Epidermal melanocyte (primary cell): ENCODE measurements around the gene DAZAP1.
A peak's percentile ranks its signal among the peaks of the same experiment; 100 is the strongest.
"Not testable (repeated sequence)": the region's sequence is repeated elsewhere in the genome, so short reads cannot be mapped to it uniquely, and the experiment has no call there.

Experiments used
- DNase-seq: peaks from one replicate; pipeline ENCODE4 v3.0.0; 2011; ENCODE audit warnings: low spot score; ENCODE audit not compliant: insufficient read length

DAZAP1 gene

DNA sequence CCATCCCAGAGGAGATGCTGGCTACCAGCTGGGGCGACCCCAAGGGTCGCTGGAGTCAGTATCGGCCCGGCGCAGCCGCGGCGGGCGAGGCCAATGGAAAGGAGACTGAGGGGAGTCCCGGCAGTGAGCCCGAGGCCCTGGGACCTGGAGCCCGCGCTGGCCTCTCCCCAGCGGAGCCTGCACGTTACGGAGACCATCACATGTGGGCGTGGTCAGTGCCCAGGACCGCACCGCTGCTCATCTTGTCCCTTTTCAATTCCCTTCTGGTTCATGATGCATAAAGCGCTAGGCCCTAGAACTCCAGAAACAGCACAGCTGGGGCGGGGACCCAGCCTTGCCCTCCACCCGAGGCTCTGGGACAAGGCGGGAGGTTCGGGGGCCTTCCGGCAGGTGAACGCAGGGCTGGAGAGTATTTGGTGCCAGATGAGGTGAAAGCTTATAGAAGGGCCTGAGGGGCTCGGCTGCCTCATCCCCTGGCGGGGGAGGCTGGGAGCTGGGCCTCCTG is 63.7 kb downstream of the DAZAP1 start:
- DNase-seq, result no peak

DNA sequence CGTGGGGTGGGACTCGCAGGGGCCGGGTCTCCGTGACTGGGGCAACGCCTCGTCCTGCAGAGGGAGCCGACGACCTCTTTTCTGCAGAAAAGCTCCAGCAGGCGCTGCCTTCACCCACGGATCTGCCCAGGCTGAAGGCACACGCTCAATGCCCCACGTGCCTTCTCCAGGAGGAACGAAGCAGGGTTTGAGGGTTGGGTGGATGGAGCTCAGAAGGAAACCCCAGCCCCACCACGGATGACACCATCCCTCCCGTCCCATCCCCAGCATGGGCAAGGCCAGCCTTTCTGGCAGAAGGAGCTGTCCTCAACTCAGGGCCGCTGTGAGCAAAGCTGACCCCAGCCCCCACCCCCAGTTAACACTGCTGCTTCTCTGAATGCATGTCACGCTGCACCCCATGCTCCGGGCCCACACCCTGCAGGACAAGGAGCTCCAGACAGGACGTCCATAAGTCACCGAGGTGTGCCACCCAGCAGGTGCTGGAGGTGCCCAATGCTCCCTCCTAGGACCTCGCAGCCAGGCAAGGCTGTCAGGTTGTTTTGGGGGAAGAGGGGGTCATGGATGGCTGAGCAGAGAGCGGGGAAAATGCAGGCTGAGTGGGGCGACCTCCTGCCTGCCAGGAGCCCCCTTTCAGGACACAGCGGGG is 64.3 kb downstream of the DAZAP1 start:
- DNase-seq, result peak; percentile 20

DNA sequence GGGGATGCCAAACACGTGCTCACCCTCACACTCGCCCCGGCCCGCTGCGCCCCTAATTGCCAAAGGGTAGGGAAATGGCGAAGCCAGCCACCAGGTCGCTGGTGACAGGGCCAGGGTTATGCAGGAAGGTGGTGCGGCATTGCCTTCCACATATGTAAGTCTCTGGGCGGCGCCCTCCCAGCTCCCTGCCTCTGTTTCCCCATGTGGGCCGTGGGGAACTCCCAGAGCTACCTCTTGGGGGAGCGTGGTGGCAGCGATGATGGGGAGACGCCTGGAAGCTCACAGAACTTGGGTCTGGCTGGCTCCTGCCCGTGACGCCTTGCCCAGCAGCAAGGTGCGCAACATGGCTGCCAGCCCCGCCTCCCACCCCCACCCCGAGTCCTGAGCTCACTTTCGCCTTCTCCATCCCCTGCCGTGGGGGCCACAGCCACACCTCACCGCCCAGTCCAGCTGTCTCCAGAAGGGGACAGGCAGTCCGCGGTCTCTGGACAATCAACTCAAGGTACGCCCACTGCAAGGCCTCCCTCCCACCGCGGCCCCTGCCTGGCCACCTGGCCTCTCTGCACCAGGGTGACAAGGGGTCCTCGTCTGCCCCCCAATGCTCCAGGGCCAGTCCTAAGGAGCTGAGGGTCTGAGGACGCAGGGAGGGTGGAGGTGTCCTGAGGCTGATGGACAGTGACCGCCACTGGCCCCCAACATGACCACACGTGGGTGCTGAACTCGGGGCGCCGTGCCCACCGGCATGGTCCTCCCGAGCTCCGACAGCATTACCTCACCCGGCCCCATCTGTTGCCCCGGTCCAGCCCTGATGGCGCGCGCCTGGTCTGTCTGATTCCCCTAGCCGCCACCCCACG is 65.1 kb downstream of the DAZAP1 start:
- peak; percentile 15 for DNase-seq

DNA sequence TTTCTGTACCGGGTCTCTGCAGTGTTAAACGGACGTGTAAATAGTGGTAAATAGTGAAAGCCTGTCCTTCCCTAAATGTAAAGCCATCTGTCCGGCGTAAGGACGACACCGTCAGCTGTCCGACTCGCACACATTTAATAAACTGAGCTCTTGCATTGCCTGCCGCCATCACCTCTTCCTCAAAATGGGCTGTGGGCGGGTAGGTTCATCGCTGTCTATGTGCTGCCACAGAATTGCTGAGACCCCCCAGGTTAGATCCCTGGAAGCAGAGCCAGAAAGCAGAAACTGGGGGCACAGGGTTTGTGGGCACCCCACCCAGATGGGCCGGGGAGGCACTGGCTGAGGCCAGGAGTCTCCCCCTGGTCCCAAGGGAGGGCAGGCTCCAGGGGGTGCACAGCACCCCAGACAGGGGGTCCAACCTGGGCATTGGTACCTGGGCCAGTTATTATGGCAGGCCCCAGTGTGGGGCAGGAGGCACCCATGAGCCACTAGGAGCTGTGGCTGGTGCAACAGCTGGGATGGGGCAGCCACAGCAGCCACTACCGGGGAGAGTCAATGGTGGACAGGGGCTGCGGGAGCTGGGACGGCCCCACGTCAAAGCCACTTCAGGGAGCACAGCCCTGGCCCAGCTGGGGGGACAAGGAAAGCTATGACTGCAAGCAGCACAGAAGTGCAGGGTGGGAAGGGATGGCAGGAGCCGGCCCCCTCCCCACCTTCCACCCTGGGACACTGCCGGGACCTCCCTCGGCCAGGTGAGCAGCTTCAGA is 65.9 kb downstream of the DAZAP1 start:
- peak; percentile 17 for DNase-seq

DNA sequence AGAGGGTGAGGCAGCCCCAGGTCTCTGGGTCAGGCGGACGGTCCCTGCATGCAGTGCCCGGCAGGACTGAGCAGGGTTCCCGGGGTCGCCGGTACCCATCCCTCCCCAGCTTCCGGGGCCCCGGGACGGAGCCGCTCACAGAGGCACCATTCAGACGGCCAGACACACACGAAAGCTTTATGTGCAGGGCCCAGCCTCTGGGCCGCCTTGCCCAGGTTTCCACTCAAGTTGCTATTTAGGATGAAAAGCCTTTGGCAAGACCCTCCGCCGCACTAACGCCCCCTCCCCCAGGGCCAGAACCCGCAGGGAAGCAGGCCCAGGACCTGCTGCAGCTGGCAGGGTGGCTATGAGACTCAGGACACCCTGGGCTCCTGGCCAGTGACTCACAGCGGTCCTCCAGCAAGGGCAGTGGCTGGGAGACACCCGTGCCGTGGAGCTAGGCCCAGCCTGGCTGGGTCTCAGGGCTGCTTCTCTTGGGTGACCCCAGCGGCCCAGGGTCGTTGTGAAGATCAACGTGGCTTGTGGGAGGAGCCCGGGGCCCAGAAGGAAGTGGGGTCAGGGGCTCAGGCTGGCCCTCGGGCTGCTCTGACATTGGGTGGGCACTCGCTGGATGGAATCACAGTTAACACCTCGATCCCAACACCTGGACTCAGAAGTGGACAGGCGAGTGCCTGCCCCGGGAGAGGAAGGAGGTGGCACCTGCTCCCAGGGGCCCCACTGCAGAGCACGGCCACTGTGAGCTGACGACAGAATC is 66.8 kb downstream of the DAZAP1 start:
- DNase-seq, result peak; percentile 18

DNA sequence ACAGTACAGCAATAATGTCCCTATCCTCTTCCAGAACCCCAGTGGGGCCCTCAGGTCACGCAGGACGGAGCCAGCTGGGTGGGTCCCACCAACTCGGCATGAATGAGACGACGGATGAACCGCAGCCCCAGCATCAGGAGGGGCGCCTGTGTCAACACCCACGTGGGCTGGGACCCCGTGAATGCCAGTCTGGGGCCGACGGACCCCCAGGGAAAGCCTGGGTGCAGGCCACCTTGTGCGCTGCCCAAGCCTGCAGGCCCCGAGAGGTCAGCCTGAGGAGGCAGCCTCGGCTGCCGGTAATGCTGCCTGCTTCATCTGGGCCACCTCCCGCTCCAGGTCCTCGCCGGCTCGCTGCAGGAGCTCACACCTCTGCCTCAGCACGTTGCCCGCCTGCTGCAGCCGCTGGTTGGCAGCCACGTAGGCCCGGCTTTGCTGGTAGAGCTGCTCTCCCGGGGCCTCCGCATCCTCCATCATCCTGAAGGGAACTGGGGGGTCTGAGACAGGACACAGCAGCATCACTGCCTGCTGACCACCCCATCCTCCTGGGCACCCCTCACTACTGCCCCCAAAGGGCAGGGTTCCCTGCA is 67.5 kb downstream of the DAZAP1 start:
- peak; percentile 15 for DNase-seq

DNA sequence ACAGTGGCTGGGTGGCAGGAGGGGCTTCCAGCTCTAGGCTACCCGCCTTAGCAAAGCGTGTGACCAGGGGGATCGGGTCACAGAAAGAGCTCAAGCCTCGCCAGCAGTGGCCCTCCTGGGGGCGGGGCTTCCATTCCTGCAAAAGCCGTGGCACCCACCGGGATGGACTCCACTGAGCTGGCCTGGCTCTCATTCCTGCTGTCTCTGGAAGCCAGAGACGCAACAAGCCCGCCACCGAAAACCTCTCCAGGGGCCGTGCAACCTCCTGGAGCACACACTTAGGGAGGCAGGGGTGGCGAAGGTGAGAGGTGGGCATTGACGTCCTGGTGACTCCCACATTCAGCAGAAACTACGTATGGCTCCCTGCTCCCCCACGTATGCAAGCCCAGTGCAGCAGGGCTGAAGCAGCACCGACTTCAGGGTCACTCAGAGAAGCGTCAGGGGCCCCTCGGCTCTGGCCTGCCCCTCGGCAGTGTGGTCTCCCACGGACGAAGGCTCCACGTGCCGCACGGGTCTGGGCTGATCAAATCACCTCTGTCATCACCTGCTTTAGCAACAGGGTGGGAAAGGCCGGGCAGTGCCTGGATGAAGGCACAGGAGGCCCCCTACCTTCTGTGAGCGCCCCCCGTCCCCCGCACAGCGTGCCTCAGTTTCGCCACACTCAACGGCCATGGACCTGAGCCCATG is 68.5 kb downstream of the DAZAP1 start:
- no peak for DNase-seq

DNA sequence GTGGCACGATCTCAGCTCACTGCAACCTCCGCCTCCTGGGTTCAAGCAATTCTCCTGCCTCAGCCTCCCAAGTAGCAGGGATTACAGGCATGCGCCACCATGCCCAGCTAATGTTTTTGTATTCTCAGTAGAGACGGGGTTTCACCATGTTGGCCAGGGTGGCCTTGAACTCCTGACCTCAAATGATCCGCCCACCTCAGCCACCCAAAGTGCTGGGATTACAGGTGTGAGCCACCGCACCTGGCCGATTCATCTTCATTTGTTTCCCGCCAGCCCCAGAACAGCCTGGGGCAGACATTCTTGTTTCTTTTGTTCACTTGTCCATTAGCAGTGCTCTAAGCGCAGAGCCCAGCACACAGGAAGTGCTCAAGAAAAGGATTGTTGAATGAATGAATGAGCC is 69.7 kb downstream of the DAZAP1 start:
- not testable (repeated sequence) for DNase-seq

DNA sequence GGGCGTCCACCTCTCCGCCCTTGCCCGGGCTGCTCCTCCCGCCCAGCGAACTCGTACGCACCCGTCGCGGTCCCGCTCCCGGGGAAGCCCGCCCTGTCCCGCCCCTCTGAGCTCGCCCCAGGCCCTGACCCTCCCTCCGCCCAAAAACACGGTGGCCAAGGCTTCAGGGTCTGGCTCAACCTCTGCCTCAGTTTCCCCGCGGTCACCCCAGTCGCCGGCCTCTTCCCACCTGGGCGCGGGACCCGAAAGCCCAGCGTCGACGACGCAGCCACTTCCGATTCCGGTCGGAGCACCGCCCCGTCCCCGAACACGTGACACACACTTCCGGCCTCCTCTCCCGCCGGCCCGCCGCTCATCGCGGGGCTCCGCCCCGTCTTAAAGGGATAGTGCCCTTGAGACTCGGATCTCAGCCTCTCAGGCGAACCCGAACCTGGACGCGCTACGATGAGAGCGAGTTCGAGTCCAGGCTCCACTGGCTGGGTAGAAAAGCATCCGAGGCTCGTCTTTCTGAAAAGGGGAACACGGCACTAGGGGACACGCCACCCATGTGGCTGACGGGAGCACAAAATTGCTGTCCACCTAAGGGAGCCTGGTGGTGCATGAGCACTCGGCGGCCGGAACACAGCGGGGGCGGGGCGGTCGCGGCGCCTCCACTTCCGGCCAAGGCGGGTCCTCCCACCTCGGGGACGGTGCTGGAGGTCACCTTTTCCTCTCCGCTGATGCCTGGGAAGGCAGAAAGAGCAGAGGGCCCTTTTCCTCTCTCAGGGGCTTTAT is 71.7 kb downstream of the DAZAP1 start, which contains the start of gene C19orf25:
TSS of gene C19orf25 (minus strand) at position 282 of the 774 bp plus-strand sequence. CDS start 312 bp downstream, outside the sequence.
- DNase-seq, result peak; percentile 100

DNA sequence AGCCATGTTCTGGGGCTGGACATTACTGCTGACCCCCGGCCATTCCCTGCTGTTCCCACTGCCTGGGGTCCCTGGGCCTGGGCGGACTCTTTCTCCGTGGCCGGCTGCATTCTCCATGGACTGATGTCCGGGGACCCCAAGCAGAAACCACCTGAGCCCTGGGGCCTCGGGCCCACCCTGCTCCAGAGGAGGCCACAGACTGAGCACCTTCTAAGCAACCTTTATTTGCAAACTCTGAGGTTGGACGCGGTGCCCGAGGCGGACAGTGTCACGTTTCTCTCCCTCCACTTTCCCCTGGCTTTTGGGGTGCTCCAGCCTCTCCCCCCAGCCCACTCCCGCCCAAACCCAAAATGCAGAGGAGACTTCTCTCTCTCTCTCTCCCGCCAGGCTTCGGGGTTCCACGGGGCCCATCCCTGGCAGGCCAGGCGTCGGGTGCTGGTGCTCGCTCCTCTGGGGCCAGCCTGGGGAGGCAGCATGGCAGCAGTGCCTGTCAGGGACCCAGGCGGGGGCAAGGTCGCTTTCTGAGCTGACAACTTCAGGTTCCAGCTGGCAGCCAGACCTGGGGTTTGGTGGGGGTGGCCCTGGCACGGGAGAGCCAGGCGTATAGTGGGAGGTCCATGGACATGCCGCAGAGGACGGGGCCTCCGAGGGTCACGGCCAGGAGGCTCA is 74.0 kb downstream of the DAZAP1 start:
- no peak for DNase-seq

DNA sequence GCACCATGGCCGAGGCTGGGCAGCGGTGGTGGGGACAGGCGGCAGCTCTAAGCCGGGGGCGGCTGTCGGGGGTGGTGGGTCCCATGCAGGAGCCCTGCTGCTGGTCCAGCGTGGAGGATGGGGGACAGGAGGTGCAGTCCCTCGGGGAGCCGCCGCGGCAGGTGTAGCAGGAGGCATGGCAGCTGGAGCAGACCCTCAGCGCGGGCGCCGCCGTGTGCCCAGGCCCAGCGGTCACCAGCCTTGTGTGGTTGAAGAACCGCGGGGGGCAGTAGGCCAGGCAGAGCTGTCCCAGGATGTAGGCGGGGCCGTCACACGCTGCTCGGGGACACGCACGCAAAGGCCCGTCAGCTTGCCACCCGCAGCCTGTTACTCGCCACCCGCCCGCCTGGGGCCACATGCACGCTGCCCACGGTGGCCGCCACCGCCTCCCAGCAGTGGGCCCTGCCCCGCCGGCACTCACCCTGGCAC is 74.5 kb downstream of the DAZAP1 start:
- DNase-seq, result peak; percentile 17

DNA sequence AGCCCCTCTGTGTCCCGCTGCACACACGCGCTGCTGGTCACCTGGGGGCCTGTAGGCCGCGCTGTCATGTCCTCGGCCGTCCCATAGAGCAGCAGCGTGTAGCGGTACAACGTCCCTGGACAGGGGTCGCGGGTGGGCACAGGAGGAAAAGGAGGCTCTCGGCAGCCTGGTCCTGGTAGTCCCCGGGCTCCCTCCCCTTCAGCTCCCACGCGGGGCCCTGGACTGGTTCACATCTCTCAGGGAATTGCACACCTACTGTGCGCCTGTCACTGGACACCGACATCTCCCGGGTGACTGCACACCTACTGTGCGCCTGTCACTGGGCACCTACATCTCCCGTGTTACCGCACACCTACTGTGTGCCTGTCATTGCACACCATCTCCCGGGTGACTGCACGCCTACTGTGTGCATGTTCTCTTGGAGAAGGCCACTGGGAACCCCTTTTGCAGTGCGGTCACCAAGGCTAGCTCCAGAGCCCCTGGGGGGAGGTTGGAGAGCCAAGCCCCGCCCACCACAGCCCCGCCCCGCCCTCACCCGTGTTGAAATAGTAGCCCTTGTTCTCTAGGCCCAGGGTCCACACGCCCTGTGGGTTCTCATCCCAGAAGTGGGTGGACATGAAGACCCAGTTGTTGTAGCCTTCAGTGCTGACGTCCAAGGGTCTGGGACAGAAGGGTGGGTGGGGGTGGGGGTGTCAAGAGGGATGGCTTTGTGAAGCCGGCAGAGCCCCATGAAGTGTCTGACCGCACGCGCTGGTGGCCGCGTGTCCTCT is 75.2 kb downstream of the DAZAP1 start:
- peak; percentile 19 for DNase-seq

DNA sequence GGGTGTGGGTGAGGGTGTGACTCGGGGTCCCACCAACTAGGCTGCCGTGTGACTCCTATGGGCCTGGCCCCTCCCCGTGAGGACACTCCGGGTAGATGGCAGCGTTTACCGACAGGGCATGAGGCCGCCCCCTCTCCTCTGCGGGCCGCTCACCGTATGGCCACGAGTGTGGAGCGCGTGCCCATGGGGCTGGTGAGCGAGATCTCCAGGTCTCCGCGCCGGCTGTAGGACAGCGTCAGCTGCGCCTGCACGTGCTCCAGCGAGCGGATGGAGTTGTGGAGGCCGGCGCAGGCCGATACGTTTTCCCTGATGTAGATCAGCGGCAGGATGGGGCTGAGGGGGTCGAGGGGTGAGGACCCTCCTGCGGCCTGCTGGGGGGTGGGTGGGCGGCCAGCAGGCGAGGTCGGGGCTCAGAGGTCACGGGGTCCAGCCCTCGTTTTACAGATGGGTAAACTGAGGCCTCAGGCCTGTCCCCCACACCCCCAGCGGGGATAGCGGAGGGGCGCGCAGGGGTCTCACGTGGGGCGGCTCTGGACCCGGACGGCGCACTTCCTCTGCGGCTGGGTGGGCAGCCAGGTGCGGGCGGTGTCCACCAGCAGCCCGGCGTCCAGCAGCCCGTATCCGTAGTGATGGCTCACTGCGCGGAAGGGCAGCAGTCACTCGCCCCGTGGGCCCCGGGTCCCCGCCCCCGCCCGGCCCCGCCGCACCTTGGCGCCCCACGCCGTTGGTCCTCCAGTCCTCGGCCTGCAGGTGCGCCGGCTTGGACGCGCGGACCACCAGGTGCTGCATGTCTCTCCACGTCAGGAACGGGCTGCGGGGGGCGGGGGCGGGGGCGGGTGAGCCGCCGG is 76.0 kb downstream of the DAZAP1 start:
- no peak for DNase-seq

DNA sequence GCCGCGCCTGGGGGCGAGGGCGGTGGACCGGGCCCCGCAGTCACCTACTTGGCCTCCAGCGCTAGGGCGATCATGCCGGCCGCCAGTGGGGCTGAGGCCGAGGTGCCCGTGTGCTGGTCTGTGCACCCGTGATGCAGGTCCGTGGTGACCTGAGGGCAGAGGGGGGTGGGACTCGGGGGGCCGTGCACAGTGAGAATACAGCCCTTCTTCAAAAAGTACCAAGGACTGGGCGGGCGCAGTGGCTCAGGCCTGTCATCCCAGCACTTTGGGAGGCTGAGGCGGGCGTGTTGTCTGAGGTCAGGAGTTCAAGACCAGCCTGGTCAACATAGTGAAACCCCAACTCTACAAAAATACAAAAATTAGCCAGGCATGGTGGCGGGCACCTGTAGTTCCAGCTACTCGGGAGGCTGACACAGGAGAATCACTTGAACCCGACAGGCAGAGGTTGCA is 76.6 kb downstream of the DAZAP1 start:
- DNase-seq, result no peak
